Measurements from ENCODE around the gene DAP. TPM values are rescaled to one million over a fixed set of nuclear protein-coding genes. Genes with fewer than 3 reads are reported as not detected.

The DAP gene
- total and polyA plus RNA-seq, 10 donors, result 29.4 to 111 (median 65.2) TPM

GRCh38 chr5:10630126-10630525 is 130.9 kb downstream of the DAP start:
- intact Hi-C loops (cut with DNase I; ENCODE audit: low total_unique reads), result no loop called here
- H3K4me3 ChIP-seq, result no peak overlapping the region

DNA sequence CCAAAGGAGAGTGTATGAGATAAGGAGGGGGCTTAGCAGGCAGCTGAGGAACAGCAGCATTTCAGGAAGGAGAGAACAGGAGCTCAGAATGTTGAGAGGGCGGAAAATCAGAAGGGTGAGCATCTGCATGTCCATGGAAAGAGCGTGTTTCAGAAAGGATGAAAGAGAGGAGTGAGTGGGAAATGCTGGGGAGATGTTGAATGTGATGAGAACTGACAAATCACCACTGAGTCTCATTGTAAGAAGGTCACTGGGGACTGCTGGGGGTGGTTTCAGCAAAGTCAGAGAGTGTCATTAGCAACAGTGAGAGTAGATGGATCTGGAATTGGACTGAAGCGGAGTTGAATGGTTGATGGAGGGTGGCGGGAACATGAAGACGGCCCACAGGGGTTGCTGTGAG is 131.4 kb downstream of the DAP start:
- 79 to 100% (median 94%) methylated on average over 5 of the region's 5 CpGs for WGBS, 5 donors
- DNase-seq, result no peak
- H3K4me1 ChIP-seq, result peaks cover 26 to 92% (median 70%) of the 10 kb centered on the region in 6 donors
- H3K4me3 ChIP-seq, result no peak overlapping the region
- no peaks in the 10 kb centered on the region for H3K27me3 ChIP-seq (replicated peaks in 1 of 7)
- TF ChIP-seq POLR2A (IDR thresholded peaks at IDR 0.05) (no peak), POLR2AphosphoS5 (IDR thresholded peaks at IDR 0.05) (no peak), CTCF (IDR thresholded peaks at IDR 0.05 in 8 of 11, conservative IDR thresholded peaks at IDR 0.05 in 3 of 11) (no peak)
- no peaks in the 10 kb centered on the region for H3K9me3 ChIP-seq
- no peaks in the 10 kb centered on the region for H3K36me3 ChIP-seq
- H3K27ac ChIP-seq, result no peak overlapping the region
- intact Hi-C loops (cut with DNase I; ENCODE audit: low total_unique reads), result loop anchor here (2.0 to 10.0 kb wide), 3 partner anchors 55 to 347 kb away; no protein-coding TSS in a partner anchor

More at GRCh38 chr5:10630126-10630525, 130.9 kb downstream of the DAP start:
- TF ChIP-seq POLR2AphosphoS5 (IDR thresholded peaks at IDR 0.05) (no peak), POLR2A (IDR thresholded peaks at IDR 0.05) (no peak), CTCF (IDR thresholded peaks at IDR 0.05 in 8 of 11, conservative IDR thresholded peaks at IDR 0.05 in 3 of 11) (no peak)
- 80 to 96% (median 90%) methylated on average over 5 of the region's 5 CpGs for WGBS, 5 donors
- H3K27ac ChIP-seq, result no peak overlapping the region
- no peaks in the 10 kb centered on the region for H3K27me3 ChIP-seq (replicated peaks in 1 of 7)
- peaks cover 31 to 92% (median 72%) of the 10 kb centered on the region in 6 donors for H3K4me1 ChIP-seq
- no peaks in the 10 kb centered on the region for H3K36me3 ChIP-seq
- DNase-seq, result peak; percentile 72
- no peaks in the 10 kb centered on the region for H3K9me3 ChIP-seq

Small RNA genes lying within 50 kb of the gene (small RNA-seq; reads per million reads assigned to genes)
- 0 reads per million in 4 donors for gene AC012629.4

Other genes starting within 250 kb of the DAP start
- gene ANKRD33B, start 197.2 kb downstream of the DAP start, total RNA-seq, result 10 to 100 TPM; 20.7 to 37.8 (median 26.7) TPM
- gene ANKRD33B, start 197.2 kb downstream of the DAP start, polyA plus RNA-seq, result 1 to 10 TPM; 2.0 to 5.3 (median 2.4) TPM

All from spleen (tissue), 11 donors.